GM18498 (cell line): ENCODE results near the gene AMPD2.
A peak's percentile ranks its signal among the peaks of the same experiment; 100 is the strongest.

Source experiments
- ATAC-seq: cut with Tn5 transposase; IDR thresholded peaks from one replicate; pipeline ENCODE4 v1.9.1; 2021; ENCODE audit warnings: mild to moderate bottlenecking, moderate library complexity; ENCODE audit not compliant: unreplicated experiment

The AMPD2 gene

DNA sequence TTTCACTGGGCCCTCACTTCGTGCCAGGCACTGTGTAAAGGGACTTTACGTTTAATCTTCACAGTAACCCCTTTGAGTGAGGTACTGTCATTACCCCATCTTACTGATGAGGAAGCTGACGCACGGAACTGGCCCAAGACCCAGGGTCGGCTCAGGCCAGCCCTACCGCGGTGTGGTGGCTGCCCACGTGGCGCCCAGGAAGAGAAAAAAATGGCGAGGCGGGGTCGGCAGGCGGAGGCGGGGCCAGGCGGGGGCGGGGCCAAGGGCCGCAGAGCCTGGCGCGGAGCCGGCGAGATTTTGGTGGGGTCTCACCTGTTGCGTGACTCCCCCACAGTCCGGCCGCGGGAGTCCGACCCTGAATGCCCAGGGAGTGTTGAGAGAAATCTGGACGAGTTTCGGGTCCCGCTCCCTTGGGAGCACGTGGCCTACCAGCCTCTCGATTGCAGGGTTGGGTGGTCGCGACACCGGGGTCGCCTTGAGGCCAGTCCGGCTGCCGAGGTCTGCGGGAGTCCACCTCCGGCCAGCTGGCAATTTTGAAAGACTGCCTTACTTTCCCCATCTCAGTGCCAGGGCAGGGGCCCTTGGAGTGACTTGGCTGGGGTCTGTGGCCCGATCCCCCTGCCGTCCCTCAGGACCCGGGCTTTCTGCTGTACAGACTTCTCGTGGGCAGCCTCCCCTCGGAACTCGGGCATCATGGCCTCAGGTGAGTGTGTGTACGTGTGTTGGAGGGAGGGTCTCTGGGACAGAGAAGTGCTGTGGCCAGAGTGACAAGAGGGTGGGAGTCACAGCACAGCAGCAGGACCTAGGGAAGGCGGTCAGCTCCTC lies at the start of gene AMPD2, which contains the start of gene GNAT2:
TSS of gene AMPD2 (plus strand) at position 262 of the 825 bp plus-strand sequence. CDS start 1,339 bp downstream, outside the sequence.
TSS of gene GNAT2 (minus strand) at position 41 of the 825 bp plus-strand sequence. CDS start 6,746 bp downstream, outside the sequence.
- ATAC-seq = peak; percentile 64

DNA sequence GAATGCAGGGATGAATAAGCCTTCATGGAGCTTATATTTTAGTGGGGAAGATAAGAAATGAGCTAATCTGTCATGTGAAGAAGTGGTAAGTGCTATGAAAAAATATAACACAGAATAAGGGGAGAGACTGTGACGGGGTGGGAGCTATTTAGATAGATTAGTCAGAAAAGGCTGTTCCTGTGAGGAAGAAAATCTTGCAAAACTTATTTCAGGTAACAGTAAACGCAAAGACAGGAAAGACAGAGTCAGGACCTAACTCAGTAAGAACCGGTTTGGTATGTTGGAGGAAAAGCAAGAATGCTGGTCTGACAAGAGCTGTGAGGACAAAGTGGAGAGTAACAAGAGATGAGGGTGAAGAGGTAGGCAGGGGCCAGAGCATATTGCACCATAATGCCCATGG lies 49.2 kb upstream of the AMPD2 start:
- no peak for ATAC-seq

GRCh38 chr1:109573785-109574184 lies 45.9 kb upstream of the AMPD2 start:
- no peak for ATAC-seq

DNA sequence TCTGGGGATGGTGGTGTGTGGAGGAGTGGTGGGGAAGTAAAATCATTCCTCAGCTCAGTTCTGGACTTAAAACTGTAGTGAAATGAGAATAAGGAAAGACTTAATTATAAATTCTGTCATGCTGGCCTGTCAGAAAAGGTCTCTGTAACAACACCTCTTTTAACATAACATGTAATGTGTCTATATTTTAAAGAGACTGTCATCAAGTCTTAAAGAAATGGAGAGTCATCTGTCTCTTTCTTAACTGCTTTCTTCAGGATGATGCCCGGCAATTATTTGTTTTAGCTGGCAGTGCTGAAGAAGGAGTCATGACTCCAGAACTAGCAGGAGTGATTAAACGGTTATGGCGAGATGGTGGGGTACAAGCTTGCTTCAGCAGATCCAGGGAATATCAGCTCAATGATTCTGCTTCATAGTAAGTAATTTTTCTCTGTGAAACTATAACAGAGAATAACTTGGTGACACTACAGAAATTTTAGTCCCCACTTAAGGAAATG lies 40.6 kb upstream of the AMPD2 start:
- no peak for ATAC-seq

DNA sequence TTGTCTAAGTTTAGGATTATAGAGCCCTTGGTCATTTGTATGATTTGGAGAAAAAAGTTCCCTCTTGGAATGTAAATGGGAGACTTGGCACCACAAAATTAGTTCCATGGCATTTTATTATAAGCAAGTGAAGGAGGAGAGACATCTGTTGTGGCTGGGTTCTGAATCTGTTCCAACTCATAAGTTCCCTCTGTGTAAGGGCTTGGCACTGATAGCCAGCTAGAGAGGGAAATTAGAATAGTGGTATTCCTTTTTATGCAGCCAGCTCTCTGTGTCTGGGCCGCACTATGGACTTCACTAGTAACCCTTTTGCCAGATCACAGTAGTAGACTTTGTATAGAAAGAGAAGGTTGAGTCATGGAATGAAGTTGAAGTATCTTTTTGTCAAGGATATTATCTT lies 40.1 kb upstream of the AMPD2 start:
- ATAC-seq = no peak

DNA sequence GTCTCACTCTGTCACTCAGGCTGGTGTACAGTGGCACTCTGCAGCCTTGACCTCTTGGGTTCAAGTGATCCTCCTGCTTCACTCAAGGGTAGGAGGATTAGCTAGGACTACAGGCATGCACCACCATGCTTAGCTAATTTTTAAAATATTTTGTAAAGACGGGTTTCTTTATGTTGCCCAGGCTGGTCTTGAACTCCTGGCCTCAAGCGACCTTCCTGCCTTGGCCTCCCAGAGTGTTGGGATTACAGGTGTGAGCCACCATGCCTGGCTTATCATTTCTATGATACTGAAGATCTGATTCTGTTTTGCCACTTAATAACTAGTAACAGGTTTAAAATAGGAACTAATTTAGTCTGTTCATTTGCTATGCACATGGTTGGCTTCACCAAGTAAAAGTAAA lies 37.6 kb upstream of the AMPD2 start:
- ATAC-seq = no peak

DNA sequence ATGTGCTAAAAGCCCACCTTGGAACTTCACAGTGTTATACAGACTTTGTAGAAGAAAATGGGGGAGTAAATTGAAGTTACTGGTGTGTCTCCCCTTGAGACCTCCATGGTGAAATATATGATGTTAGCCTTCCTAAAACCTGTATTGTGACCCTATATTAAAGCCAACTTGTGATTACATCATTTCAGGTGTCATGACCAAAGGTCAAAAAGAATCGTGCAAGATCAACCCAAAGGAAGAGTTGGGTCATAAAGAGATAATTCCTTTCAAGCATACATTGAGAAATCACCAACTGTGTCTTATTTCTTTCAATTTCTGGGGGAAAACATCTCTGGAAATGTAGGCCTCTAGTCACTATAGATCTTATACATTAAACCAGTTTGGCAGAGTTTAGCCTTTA lies 34.9 kb upstream of the AMPD2 start:
- no peak for ATAC-seq

GRCh38 chr1:109586055-109586454 lies 33.6 kb upstream of the AMPD2 start:
- ATAC-seq = no peak

GRCh38 chr1:109589177-109589576 lies 30.5 kb upstream of the AMPD2 start:
- no peak for ATAC-seq

GRCh38 chr1:109589679-109590078 lies 30.0 kb upstream of the AMPD2 start:
- no peak for ATAC-seq

GRCh38 chr1:109592916-109593315 lies 26.7 kb upstream of the AMPD2 start:
- ATAC-seq = no peak

- ATAC-seq = no peak
Observed at GRCh38 chr1:109595531-109595930, 24.1 kb upstream of the AMPD2 start.

DNA sequence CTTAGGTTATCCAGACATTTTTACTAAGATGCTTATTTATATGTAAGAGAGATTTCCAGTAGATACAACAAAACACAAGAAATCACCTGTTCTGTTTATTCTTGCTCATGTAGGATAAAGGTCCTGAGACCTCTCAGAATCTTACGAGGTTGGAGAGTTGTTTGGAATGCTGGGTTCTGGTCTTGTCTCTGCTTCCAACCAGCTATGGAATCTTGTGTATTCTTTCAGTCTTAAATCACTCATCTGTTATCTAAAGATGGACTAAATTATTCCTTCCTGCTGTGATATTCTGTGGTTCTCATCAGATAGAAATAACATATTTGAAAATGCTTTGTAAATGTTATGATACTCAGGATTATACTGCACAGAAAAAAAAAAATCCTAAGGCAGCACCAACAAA lies 21.5 kb upstream of the AMPD2 start:
- ATAC-seq = no peak

DNA sequence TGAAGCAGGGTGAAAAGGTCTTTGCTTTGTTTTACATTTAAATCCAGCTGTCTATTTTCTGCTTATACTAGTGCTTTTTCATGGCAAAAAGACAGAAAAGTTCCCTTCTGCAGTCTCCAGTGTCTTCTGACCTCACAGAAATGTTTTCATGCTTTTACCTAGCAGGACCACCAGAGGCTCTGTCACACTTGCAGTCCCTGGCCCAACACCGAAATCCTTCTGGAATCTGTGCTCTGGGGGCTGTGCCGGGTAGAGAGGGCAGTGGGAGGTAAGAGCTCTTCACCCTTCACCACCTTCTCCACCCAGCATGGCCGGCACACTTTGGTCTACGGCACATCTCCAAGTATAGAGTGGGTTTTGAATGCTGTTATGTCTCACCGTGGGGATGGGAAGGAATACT lies 21.0 kb upstream of the AMPD2 start:
- no peak for ATAC-seq

- ATAC-seq = no peak
Observed at GRCh38 chr1:109603229-109603628, 16.4 kb upstream of the AMPD2 start.

GRCh38 chr1:109605381-109605780 lies 14.3 kb upstream of the AMPD2 start:
- no peak for ATAC-seq

- no peak for ATAC-seq
Observed at GRCh38 chr1:109609881-109610280, 9.8 kb upstream of the AMPD2 start.

DNA sequence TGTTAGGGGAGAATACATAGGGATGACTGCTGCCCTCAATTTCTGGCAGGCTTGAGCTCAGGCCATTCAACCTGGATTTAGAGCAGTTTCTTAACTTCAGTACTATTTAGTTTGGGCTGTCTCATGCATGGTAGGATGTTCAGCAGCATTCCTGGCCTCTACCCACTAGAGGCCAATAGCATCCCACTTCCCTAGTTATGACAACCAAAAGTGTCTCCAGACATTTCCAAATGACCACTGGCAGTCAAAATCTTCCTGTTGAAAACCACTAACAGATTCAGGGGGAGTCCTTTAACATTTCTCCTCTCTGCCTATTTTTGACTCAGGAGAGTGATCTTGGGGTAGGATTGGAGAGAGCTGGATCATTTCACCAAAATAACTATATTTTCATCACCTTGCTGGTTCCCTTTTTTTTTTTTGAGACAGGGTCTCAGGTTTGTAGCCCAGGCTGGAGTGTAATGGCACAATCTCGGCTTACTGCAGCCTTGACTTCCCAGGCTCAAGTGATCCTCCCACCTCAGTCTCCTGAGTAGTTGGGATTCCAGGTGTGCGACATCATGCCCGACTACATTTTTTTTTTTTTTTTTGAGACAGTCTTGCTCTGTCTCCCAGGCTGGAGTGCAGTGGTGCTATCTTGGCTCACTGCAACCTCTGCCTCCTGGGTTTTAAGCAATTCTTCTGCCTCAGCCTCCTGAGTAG lies 8.9 kb upstream of the AMPD2 start:
- no peak for ATAC-seq

- no peak for ATAC-seq
Observed at GRCh38 chr1:109611308-109611990, 8.2 kb upstream of the AMPD2 start.

DNA sequence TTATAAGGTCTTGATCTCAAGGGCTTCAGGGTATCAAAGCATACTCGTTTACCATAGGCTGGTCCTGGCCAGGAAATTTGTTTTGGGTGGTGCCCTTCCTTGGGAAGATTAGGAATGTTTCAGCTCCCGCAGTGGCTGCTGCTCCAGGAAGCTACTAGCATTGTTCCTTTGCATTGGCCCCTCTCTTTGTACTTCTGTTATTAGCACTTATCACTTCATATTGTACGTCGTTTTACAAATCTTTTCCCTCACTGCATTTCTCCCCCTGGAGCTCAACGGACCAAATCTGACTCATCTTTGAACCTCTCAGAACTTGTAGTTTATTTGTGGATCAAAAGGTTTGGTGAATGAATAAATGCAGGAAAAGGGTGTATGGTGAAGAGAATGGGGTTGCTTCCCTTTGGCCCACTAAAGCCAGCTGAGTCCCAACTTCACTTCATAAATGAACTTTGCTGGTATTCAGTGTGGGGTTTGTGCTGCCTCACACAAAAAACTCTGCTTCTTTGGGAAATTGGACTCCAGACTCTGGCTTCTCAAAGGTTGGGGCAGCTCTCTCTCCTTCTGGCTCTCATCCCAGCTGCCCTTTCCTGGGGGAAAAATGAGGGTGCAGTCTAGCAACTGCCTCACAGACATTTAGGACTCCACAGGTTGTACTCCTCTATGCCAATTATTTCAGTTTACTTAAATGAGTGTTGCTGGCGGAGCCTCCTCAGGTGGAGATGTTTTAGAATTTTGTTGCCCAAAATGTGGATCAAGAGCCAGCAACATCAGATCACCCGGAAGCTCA lies 6.1 kb upstream of the AMPD2 start:
- ATAC-seq = no peak

GRCh38 chr1:109615879-109616278 lies 3.8 kb upstream of the AMPD2 start:
- ATAC-seq = no peak
